ENCODE data around the gene ZC3H12A. TPM values are rescaled to one million over a fixed set of nuclear protein-coding genes. Genes with fewer than 3 reads are reported as not detected.

Gene ZC3H12A
- 6.0 and 18.3 TPM in 2 replicates for total RNA-seq (ENCODE audit: low replicate concordance)
- long read RNA-seq: 0 reads

DNA sequence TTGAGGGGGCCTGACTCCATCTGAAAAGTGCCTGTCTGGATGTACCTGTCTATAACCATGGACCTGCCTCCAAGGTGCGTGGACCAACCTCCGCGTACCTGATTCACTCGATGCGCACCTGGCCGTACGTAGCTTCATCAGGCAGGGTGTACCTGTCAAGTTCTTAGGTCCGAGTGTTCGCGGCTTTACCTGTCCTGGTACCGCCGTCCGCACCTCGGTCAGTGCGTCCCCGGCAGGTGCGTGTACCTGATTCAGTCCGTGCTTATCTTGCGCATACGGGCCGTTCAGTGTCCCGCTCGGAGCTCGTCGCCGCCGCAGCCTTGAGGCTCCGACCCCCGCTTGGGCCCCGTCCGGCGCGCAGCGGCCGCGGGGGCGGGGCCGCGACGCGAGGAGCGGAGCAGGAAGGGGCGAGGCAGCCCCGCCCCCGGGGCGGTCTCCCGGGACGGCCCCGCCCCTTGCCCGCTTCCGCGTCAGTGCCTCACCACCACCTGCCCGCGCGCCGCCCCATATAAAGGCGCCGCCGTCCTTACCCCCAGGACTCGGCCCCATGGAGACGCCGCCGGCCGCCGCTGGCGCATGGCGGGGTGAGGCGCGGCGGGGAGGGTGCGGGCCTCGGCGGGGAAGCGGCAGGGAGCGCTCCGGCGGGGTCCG, at the start of gene ZC3H12A:
Gene ZC3H12A (plus strand): TSS at position 535 of the 651 bp plus-strand sequence. CDS start 917 bp downstream, outside the sequence.
- DNase-seq (ENCODE audit: extremely low spot score, unreplicated experiment): peak; percentile 85
- peak within 1 kb of the TSS; percentile 78 for H3K27ac Mint-ChIP-seq
- peaks cover 31% of the 10 kb centered on the region for H3K4me1 Mint-ChIP-seq (ENCODE audit: unreplicated experiment)
- peaks cover 38% of the 10 kb centered on the region for H3K27me3 Mint-ChIP-seq
- TF ChIP-seq, protein P1, sequence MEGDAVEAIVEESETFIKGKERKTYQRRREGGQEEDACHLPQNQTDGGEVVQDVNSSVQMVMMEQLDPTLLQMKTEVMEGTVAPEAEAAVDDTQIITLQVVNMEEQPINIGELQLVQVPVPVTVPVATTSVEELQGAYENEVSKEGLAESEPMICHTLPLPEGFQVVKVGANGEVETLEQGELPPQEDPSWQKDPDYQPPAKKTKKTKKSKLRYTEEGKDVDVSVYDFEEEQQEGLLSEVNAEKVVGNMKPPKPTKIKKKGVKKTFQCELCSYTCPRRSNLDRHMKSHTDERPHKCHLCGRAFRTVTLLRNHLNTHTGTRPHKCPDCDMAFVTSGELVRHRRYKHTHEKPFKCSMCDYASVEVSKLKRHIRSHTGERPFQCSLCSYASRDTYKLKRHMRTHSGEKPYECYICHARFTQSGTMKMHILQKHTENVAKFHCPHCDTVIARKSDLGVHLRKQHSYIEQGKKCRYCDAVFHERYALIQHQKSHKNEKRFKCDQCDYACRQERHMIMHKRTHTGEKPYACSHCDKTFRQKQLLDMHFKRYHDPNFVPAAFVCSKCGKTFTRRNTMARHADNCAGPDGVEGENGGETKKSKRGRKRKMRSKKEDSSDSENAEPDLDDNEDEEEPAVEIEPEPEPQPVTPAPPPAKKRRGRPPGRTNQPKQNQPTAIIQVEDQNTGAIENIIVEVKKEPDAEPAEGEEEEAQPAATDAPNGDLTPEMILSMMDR (conservative IDR thresholded peaks at IDR 0.05): no peak
- H3K4me3 Mint-ChIP-seq: peak within 1 kb of the TSS; percentile 86
- no peaks in the 10 kb centered on the region for H3K9me3 Mint-ChIP-seq
- no peaks in the 10 kb centered on the region for H3K36me3 Mint-ChIP-seq

DNA sequence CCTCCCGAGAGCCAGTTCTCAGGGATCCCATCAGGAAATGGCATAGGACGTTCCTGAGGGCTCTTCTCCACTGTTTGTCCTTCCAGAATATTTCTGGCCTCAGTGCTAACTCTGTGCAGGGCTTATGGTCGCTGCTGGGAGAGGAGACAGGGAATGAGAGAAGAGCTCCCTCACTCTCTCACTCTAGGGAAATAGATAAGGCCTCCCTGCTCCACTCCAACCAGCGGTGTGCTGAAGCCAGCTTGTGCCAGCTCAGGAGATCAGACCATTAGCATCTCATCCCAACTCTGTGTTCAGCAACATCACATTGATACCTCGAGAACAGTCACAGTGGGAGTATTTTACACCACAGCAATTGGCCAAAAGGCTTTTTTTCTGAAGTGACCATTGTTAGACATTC, 49.2 kb upstream of the ZC3H12A start:
- H3K4me1 Mint-ChIP-seq (ENCODE audit: unreplicated experiment): no peaks in the 10 kb centered on the region
- no peak overlapping the region for H3K4me3 Mint-ChIP-seq
- peaks cover 56% of the 10 kb centered on the region for H3K27me3 Mint-ChIP-seq
- DNase-seq (ENCODE audit: extremely low spot score, unreplicated experiment): no peak
- no peaks in the 10 kb centered on the region for H3K36me3 Mint-ChIP-seq
- TF ChIP-seq, protein P1 (conservative IDR thresholded peaks at IDR 0.05): no peak
- H3K9me3 Mint-ChIP-seq: no peaks in the 10 kb centered on the region
- no peak overlapping the region for H3K27ac Mint-ChIP-seq

DNA sequence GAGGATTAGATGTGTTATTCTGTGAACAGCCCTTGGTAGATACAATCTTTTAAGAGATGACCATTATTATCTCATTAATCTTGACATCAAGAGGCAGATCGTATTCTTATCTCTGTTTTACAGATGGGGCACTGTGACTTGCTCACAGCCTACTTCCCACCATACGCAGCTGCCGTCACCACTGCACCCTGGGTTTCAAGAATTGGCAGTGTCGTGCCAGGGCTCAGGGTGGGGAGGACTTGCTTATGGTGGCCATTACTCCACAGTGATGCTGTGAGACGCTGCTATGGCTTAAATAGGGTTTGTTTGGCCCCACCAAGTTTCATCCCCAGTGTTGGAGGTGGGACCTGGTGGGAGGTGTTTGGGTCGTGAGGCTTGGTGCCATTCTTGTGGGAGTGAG, 45.4 kb upstream of the ZC3H12A start:
- Mint-ChIP-seq H3K4me3 (no peak overlapping the region), H3K9me3 (no peaks in the 10 kb centered on the region), H3K36me3 (no peaks in the 10 kb centered on the region)

DNA sequence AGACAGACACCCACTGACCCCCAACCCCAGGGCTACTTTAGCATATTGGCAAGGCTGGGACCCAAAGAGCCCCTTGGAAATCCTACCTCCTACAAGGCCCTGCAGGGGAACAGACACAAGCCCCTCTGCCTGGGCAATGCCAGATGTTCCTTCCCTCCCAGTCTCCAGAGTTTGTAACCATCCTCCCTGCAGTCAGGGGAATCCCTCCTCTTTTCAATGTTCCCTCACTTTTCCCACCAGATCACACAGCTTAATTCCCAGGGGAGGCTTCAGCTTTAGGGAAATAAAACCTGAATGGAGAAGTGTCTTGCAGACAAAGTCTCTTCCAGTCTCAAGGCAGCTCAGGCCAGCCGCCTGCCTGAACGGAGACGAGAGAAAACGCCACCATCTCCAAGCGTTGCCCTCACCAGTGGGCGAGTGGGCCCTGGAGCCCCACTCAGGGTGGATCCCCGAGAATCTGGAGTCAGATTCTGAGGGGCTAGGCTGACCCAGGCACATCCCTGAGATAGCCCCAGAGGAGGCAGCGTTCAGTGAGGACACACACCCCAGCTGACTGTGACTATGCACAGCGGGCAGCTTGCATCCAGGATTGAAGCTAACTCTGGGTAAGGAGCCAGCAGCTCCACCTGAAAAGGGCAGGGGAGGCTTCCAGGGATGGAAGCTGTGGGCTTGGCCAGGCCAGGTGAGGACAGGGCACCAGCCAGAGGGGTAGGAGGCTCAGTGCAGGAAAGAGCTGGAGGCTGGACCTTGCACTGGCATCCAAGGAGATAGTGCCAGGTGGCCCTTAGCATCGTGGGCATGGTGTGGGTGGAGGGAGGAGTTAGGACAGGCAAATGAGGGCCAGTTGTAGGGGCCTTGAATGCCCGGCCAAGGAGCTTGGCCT, 44.0 kb upstream of the ZC3H12A start:
- no peaks in the 10 kb centered on the region for H3K36me3 Mint-ChIP-seq
- peaks cover 45% of the 10 kb centered on the region for H3K27me3 Mint-ChIP-seq
- no peaks in the 10 kb centered on the region for H3K4me1 Mint-ChIP-seq (ENCODE audit: unreplicated experiment)
- H3K9me3 Mint-ChIP-seq: no peaks in the 10 kb centered on the region
- H3K4me3 Mint-ChIP-seq: no peak overlapping the region
- TF ChIP-seq, protein P1 (conservative IDR thresholded peaks at IDR 0.05): no peak
- no peak for DNase-seq (ENCODE audit: extremely low spot score, unreplicated experiment)
- no peak overlapping the region for H3K27ac Mint-ChIP-seq

More for the DNA sequence above, 45.4 kb upstream of the ZC3H12A start:
- TF ChIP-seq, protein P1 (conservative IDR thresholded peaks at IDR 0.05): no peak
- peaks cover 49% of the 10 kb centered on the region for H3K27me3 Mint-ChIP-seq
- no peaks in the 10 kb centered on the region for H3K4me1 Mint-ChIP-seq (ENCODE audit: unreplicated experiment)
- H3K27ac Mint-ChIP-seq: no peak overlapping the region
- DNase-seq (ENCODE audit: extremely low spot score, unreplicated experiment): no peak

DNA sequence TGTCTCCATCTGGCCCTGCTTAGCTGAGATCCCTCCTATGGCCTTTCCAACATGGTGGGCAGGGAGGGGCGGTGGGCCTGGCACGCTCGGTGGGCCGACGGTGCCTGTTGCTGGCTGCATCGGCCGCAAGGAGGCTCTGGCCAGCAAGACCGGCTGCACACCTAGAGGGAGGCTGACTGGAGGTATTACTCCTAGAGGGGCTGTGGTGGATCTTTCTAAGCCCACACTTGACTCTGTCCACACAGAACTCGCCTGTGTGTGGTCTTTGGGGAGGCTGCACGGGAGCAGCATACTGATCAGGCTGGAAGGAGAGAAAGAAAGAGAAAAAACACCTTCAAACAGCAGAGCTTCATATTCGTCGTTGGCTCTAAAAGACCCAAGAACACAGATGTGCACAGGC, 41.7 kb upstream of the ZC3H12A start:
- H3K36me3 Mint-ChIP-seq: no peaks in the 10 kb centered on the region
- H3K27me3 Mint-ChIP-seq: peaks cover 50% of the 10 kb centered on the region
- TF ChIP-seq, protein P1 (conservative IDR thresholded peaks at IDR 0.05): no peak
- no peaks in the 10 kb centered on the region for H3K4me1 Mint-ChIP-seq (ENCODE audit: unreplicated experiment)
- H3K9me3 Mint-ChIP-seq: no peaks in the 10 kb centered on the region
- H3K27ac Mint-ChIP-seq: no peak overlapping the region
- H3K4me3 Mint-ChIP-seq: no peak overlapping the region
- DNase-seq (ENCODE audit: extremely low spot score, unreplicated experiment): no peak

Measured in type B pancreatic cell (in vitro differentiated cells).